Endothelial cell of umbilical vein (primary cell): ENCODE data around the gene TOR4A.

Experiments used
- CTCF ChIP-seq, 2 donors: IDR thresholded peaks; 1 replicate in 1 of 2; 2 replicates in 1 of 2; pipeline ENCODE4 v1.5.1; 2011; ENCODE audit warnings: low read length in 2 of 2, mild to moderate bottlenecking in 2 of 2, moderate library complexity in 2 of 2, control low read depth in 1 of 2, inconsistent platforms in 1 of 2, low read depth in 1 of 2; ENCODE audit not compliant: insufficient read depth in 1 of 2; ENCODE audit errors: extremely low read depth in 1 of 2
- EZH2 ChIP-seq: IDR thresholded peaks from 2 replicates; pipeline ENCODE4 v1.6.1; 2012; ENCODE audit warnings: borderline replicate concordance, low read depth, mild to moderate bottlenecking, moderate library complexity, low read length, inconsistent platforms; ENCODE audit not compliant: severe bottlenecking
- FOS ChIP-seq: IDR thresholded peaks from 2 replicates; pipeline ENCODE4 v1.6.1; 2011; ENCODE audit warnings: mild to moderate bottlenecking, low read length, moderate library complexity, borderline replicate concordance; ENCODE audit not compliant: insufficient read depth
- GATA2 ChIP-seq: IDR thresholded peaks from 2 replicates; pipeline ENCODE4 v1.7.0; 2011; ENCODE audit warnings: low read depth, mild to moderate bottlenecking, moderate library complexity, mixed read lengths, low read length; ENCODE audit not compliant: insufficient read length, insufficient read depth
- JUN ChIP-seq: IDR thresholded peaks from 2 replicates; pipeline ENCODE4 v1.6.1; 2011; ENCODE audit warnings: borderline replicate concordance, low read depth; ENCODE audit not compliant: insufficient read length, insufficient read depth
- MAX ChIP-seq: IDR thresholded peaks from 2 replicates; pipeline ENCODE4 v1.6.1; 2011; ENCODE audit not compliant: insufficient read depth, insufficient read length
- MYC ChIP-seq: IDR thresholded peaks from one replicate; pipeline ENCODE4 v1.6.1; 2011; ENCODE audit warnings: mild to moderate bottlenecking, low read depth, low read length
- POLR2A ChIP-seq: IDR thresholded peaks from 2 replicates; pipeline ENCODE4 v1.6.1; 2012; ENCODE audit warnings: low read depth, mild to moderate bottlenecking, control low read depth, low read length
- POLR2AphosphoS5 ChIP-seq: IDR thresholded peaks from 2 replicates; pipeline ENCODE4 v1.6.1; 2012; ENCODE audit warnings: low read depth, mild to moderate bottlenecking, control low read depth, low read length, moderate library complexity; ENCODE audit not compliant: insufficient read depth

- TF ChIP-seq CTCF (IDR thresholded peaks at IDR 0.05; ENCODE audit: extremely low read depth in 1 of 2, insufficient read depth in 1 of 2, low read depth in 1 of 2, low read length in 2 of 2) (no peak), FOS (no peak), EZH2 (no peak), POLR2AphosphoS5 (no peak), POLR2A (no peak), MYC (no peak), MAX (no peak), JUN (no peak), GATA2 (no peak)
Observed at GRCh38 chr9:137247916-137248175, 29.7 kb upstream of the TOR4A start.
